GM19395 (cell line): ENCODE data around the gene KRT6A.

Source experiments
- ATAC-seq: cut with Tn5 transposase; IDR thresholded peaks from one replicate; pipeline ENCODE4 v1.9.1; 2021; ENCODE audit warnings: mild to moderate bottlenecking, moderate library complexity; ENCODE audit not compliant: unreplicated experiment

Gene KRT6A

GRCh38 chr12:52493172-52493571 lies at the start of gene KRT6A:
TSS of gene KRT6A (minus strand) at chr12:52493257. CDS start at chr12:52493188, 69 bp downstream.
- no peak for ATAC-seq

- no peak for ATAC-seq
Observed at GRCh38 chr12:52542157-52542556, 49.1 kb upstream of the KRT6A start.

- ATAC-seq = no peak
Observed at GRCh38 chr12:52541709-52542108, 48.7 kb upstream of the KRT6A start.

- no peak for ATAC-seq
Observed at GRCh38 chr12:52540531-52540930, 47.5 kb upstream of the KRT6A start.

GRCh38 chr12:52539821-52540173 lies 46.7 kb upstream of the KRT6A start:
- ATAC-seq = no peak

GRCh38 chr12:52539083-52539820 lies 46.2 kb upstream of the KRT6A start:
- no peak for ATAC-seq

- no peak for ATAC-seq
Observed at GRCh38 chr12:52537101-52537500, 44.0 kb upstream of the KRT6A start.

GRCh38 chr12:52535574-52535973 lies 42.5 kb upstream of the KRT6A start:
- ATAC-seq = no peak

- no peak for ATAC-seq
Observed at GRCh38 chr12:52534482-52534881, 41.4 kb upstream of the KRT6A start.

GRCh38 chr12:52533686-52534470 lies 40.8 kb upstream of the KRT6A start:
- ATAC-seq = no peak

GRCh38 chr12:52532636-52533035 lies 39.6 kb upstream of the KRT6A start:
- ATAC-seq = no peak

GRCh38 chr12:52531566-52532300 lies 38.7 kb upstream of the KRT6A start:
- no peak for ATAC-seq

- no peak for ATAC-seq
Observed at GRCh38 chr12:52530905-52531304, 37.8 kb upstream of the KRT6A start.

GRCh38 chr12:52530366-52530765 lies 37.3 kb upstream of the KRT6A start:
- no peak for ATAC-seq

GRCh38 chr12:52529846-52530245 lies 36.8 kb upstream of the KRT6A start:
- no peak for ATAC-seq

- no peak for ATAC-seq
Observed at GRCh38 chr12:52529417-52529816, 36.4 kb upstream of the KRT6A start.

- ATAC-seq = no peak
Observed at GRCh38 chr12:52528641-52529143, 35.6 kb upstream of the KRT6A start.

- no peak for ATAC-seq
Observed at GRCh38 chr12:52527121-52527800, 34.2 kb upstream of the KRT6A start.

- no peak for ATAC-seq
Observed at GRCh38 chr12:52526511-52526951, 33.5 kb upstream of the KRT6A start.

GRCh38 chr12:52525661-52526499 lies 32.8 kb upstream of the KRT6A start:
- ATAC-seq = no peak
